ENCODE results near the gene DPYSL4. TPM values are rescaled to one million over a fixed set of nuclear protein-coding genes. Genes with fewer than 3 reads are reported as not detected.

Gene DPYSL4
- total RNA-seq, 2 experiments from 2014 or later: 15.0 to 15.2 TPM

DNA sequence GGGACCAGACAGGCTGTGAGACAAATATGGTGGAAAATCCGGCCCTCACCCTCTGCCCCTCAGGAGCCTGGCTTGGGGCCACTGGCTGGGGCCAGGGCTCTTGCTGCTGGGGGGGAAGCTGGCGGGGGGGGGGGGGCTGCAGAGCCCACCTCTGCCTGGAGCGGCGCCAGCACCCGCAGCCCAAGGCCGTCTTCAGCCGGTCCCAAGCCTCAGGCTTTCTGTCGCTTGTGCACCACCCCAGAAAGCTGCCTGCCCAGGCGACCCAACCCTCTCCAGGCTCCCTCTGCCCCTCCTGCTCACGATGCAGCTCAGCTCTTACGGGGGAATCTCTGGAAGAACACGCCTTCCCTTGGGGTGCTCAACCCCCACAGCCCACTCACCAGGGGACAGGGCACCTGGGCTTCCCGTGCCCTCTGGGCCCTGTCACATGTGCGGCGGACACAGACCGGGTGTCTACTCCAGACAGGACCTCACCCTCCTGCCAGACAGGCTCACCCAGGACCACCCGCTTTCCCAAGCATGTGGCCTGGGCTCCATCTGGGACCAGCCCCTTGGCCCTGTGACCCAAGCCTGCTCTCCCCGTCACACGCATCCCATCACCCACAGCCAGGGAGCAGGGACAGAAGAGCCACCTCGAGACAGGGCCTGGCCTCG, 43.9 kb downstream of the DPYSL4 start:
- H3K36me3 Mint-ChIP-seq (ENCODE audit: low read depth): no peaks in the 10 kb centered on the region
- ATAC-seq: no peak
- no peaks in the 10 kb centered on the region for H3K27me3 Mint-ChIP-seq
- H3K9me3 Mint-ChIP-seq (ENCODE audit: low read depth): no peaks in the 10 kb centered on the region
- DNase-seq: no peak
- POLR2A ChIA-PET: no interaction called here
- H3K27ac Mint-ChIP-seq: peak overlapping the region; percentile 93
- peaks cover 34% of the 10 kb centered on the region for H3K4me1 Mint-ChIP-seq
- intact Hi-C loops (cut with DNase I, micrococcal nuclease): loop anchor here in 1 of 2 experiments (5.0 kb wide), 1 partner anchor 217 kb away; no protein-coding TSS in a partner anchor
- CTCF ChIA-PET: interaction anchor here (0.6 kb wide), 1 partner anchor 136 kb away, joined by 3 read pairs; no protein-coding TSS in a partner anchor
- peak overlapping the region; percentile 64 for H3K4me3 Mint-ChIP-seq

- Mint-ChIP-seq H3K27me3 (no peaks in the 10 kb centered on the region), H3K36me3 (ENCODE audit: low read depth) (no peaks in the 10 kb centered on the region), H3K4me1 (peaks cover 34% of the 10 kb centered on the region), H3K4me3 (no peak overlapping the region), H3K9me3 (ENCODE audit: low read depth) (no peaks in the 10 kb centered on the region), H3K27ac (peak overlapping the region; percentile 88)
- POLR2A ChIA-PET: no interaction called here
- CTCF ChIA-PET: no interaction called here
- ATAC-seq: no peak
- intact Hi-C loops (cut with DNase I, micrococcal nuclease): loop anchor here in 1 of 2 experiments (1.0 to 5.0 kb wide), 2 partner anchors 77 to 216 kb away; no protein-coding TSS in a partner anchor
- DNase-seq: no peak
Measured at GRCh38 chr10:132231656-132232022, 44.9 kb downstream of the DPYSL4 start.

DNA sequence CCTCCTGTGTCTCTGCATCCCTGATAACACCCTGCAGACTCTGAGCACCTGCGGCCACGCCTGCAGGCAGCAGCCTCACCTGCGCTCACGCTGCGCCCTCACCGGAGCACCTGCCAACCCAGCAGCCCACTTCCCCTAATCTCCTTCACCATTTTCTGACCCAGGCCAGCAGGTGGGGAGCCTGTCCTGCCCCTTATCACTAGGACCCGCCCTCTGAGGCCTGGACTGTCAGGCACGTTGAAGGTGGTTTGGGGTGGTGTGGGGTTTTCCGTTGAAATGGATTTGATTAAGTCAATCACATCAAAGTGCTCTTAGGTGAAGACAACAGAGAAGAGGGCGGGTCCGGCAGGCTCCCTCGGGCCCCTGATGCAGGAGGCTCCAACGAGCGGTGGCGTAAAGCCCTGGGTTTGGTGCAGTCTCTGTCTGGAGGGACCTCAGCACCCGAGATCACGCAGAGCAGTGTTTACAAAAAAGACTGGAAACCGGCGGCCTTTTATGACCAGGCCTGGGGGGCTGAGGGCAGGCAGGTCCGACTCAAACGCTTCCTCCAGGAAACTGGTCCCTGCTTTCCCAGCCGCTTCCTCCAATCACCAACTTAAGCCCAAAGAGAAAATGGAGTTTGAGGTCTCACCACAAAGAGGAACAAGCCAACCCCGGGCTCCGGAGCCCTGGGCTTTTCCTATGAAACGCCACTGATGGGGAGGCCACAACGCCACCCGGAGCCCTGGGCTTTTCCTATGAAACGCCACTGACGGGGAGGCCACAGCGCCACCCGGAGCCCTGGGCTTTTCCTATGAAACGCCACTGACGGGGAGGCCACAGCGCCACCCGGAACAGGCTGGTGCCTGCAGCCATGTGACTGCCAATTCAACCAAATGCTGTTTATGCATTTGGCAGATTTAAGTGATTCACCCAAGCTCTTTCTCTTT, 45.5 kb downstream of the DPYSL4 start:
- H3K4me3 Mint-ChIP-seq: peak overlapping the region; percentile 44
- peak; percentile 64 for ATAC-seq
- peak overlapping the region; percentile 88 for H3K27ac Mint-ChIP-seq
- DNase-seq: peak; percentile 70
- ChIA-PET CTCF (interaction anchor here (0.7 to 0.9 kb wide), 2 partner anchors 169 to 228 kb away, joined by 4 read pairs; no protein-coding TSS in a partner anchor), POLR2A (no interaction called here)
- H3K4me1 Mint-ChIP-seq: peaks cover 34% of the 10 kb centered on the region
- no peaks in the 10 kb centered on the region for H3K9me3 Mint-ChIP-seq (ENCODE audit: low read depth)
- no peaks in the 10 kb centered on the region for H3K27me3 Mint-ChIP-seq
- no peaks in the 10 kb centered on the region for H3K36me3 Mint-ChIP-seq (ENCODE audit: low read depth)
- intact Hi-C loops (cut with DNase I, micrococcal nuclease): loop anchor here in 1 of 2 experiments (1.0 to 5.0 kb wide), 2 partner anchors 76 to 215 kb away; no protein-coding TSS in a partner anchor

DNA sequence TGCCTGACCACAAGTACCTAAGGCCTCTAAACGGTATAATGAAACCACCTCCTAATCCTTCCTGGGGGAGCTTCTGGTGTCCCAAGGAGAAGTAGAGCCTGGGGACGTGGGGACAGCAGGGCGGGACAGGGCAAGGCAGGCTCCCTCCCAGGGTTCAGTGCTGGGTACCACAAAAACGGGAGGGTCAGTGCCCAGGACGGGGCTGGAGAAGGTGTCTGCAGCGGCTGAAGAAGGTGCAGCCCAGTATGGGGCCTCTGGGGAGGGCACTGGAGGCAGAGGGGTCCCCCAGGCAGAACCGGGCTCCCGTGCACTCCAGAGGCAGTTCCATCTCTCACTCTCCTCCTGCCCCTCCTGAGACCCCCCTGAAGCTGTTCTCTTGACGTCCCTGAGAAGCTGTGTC, 46.2 kb downstream of the DPYSL4 start:
- Mint-ChIP-seq H3K27me3 (no peaks in the 10 kb centered on the region), H3K4me1 (peaks cover 34% of the 10 kb centered on the region), H3K9me3 (ENCODE audit: low read depth) (no peaks in the 10 kb centered on the region), H3K4me3 (no peak overlapping the region), H3K36me3 (ENCODE audit: low read depth) (no peaks in the 10 kb centered on the region), H3K27ac (peak overlapping the region; percentile 88)
- DNase-seq: no peak
- no peak for ATAC-seq
- ChIA-PET CTCF (interaction anchor here (0.7 to 0.9 kb wide), 2 partner anchors 170 to 227 kb away, joined by 4 read pairs; no protein-coding TSS in a partner anchor), POLR2A (no interaction called here)
- intact Hi-C loops (cut with DNase I, micrococcal nuclease): loop anchor here in 1 of 2 experiments (1.0 to 5.0 kb wide), 2 partner anchors 75 to 214 kb away; no protein-coding TSS in a partner anchor

- Mint-ChIP-seq H3K27me3 (no peaks in the 10 kb centered on the region), H3K27ac (peak overlapping the region; percentile 47), H3K4me3 (no peak overlapping the region), H3K4me1 (peaks cover 34% of the 10 kb centered on the region), H3K9me3 (ENCODE audit: low read depth) (no peaks in the 10 kb centered on the region), H3K36me3 (ENCODE audit: low read depth) (no peaks in the 10 kb centered on the region)
- POLR2A ChIA-PET: interaction anchor here (0.6 to 0.7 kb wide), 3 partner anchors 173 to 1364 kb away, joined by 3 to 6 read pairs (median 5); no protein-coding TSS in a partner anchor
- ATAC-seq (no peak), DNase-seq (no peak)
- CTCF ChIA-PET: interaction anchor here (0.9 kb wide), 1 partner anchor 227 kb away, joined by 4 read pairs; no protein-coding TSS in a partner anchor
- intact Hi-C loops (cut with DNase I, micrococcal nuclease): loop anchor here in 1 of 2 experiments (5.0 kb wide), 1 partner anchor 214 kb away; no protein-coding TSS in a partner anchor
Measured at GRCh38 chr10:132233501-132234085, 46.8 kb downstream of the DPYSL4 start.

DNA sequence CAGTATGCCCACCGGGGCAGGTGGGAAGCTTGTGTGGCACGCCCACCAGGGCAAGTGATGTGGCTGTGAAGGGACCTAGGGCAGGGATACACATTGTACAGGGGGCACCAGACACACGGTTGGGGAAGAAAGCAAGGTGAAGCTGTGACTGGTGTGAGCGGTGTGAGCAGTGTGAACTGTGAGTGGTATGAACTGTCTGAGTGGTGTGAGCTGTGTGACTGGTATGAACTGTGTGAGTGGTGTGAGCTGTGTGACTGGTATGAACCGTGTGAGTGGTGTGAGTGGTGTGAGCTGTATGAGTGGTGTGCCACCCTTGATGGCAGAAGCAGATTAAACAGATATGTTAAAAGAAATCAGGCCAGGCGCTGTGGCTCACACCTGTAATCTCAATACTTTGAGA, 48.1 kb downstream of the DPYSL4 start:
- ATAC-seq: no peak
- POLR2A ChIA-PET: no interaction called here
- no peak overlapping the region for H3K4me3 Mint-ChIP-seq
- CTCF ChIA-PET: no interaction called here
- H3K4me1 Mint-ChIP-seq: peaks cover 27% of the 10 kb centered on the region
- H3K36me3 Mint-ChIP-seq (ENCODE audit: low read depth): no peaks in the 10 kb centered on the region
- no peaks in the 10 kb centered on the region for H3K9me3 Mint-ChIP-seq (ENCODE audit: low read depth)
- no peak overlapping the region for H3K27ac Mint-ChIP-seq
- H3K27me3 Mint-ChIP-seq: no peaks in the 10 kb centered on the region
- no peak for DNase-seq
- intact Hi-C loops (cut with DNase I, micrococcal nuclease): loop anchor here in 1 of 2 experiments (5.0 kb wide), 1 partner anchor 212 kb away; no protein-coding TSS in a partner anchor

DNA sequence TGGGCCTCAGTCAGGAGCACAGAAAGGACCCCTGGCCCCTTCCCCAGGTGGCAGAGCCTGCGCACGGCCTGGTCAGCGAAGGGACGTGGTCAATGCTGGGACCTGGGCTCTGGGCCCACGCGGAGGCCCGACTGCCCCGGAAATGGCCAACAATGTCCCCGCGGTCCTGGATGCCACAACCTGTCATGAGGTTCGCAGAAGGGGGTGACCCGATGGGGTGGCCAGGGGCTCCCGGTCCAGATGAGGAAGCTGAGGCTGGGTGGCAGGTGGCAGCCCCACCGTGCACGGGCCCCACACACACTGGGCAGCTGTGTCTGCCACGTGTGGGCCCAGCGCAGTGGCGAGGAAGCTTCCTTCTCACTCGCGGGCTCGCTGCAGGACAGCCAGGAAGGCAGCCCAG, 49.4 kb downstream of the DPYSL4 start:
- Mint-ChIP-seq H3K4me1 (peaks cover 21% of the 10 kb centered on the region), H3K27ac (no peak overlapping the region), H3K27me3 (no peaks in the 10 kb centered on the region), H3K36me3 (ENCODE audit: low read depth) (no peaks in the 10 kb centered on the region), H3K4me3 (no peak overlapping the region), H3K9me3 (ENCODE audit: low read depth) (no peaks in the 10 kb centered on the region)
- ChIA-PET CTCF (no interaction called here), POLR2A (no interaction called here)
- ATAC-seq: no peak
- no peak for DNase-seq
- intact Hi-C loops (cut with DNase I, micrococcal nuclease): no loop called here

- no peaks in the 10 kb centered on the region for H3K27me3 Mint-ChIP-seq
- DNase-seq: no peak
- intact Hi-C loops (cut with DNase I, micrococcal nuclease): no loop called here
- no peaks in the 10 kb centered on the region for H3K9me3 Mint-ChIP-seq (ENCODE audit: low read depth)
- CTCF ChIA-PET: no interaction called here
- POLR2A ChIA-PET: no interaction called here
- no peak overlapping the region for H3K27ac Mint-ChIP-seq
- H3K36me3 Mint-ChIP-seq (ENCODE audit: low read depth): no peaks in the 10 kb centered on the region
- peaks cover 15% of the 10 kb centered on the region for H3K4me1 Mint-ChIP-seq
- H3K4me3 Mint-ChIP-seq: no peak overlapping the region
- no peak for ATAC-seq
Measured at GRCh38 chr10:132236881-132237280, 50.1 kb downstream of the DPYSL4 start.

DNA sequence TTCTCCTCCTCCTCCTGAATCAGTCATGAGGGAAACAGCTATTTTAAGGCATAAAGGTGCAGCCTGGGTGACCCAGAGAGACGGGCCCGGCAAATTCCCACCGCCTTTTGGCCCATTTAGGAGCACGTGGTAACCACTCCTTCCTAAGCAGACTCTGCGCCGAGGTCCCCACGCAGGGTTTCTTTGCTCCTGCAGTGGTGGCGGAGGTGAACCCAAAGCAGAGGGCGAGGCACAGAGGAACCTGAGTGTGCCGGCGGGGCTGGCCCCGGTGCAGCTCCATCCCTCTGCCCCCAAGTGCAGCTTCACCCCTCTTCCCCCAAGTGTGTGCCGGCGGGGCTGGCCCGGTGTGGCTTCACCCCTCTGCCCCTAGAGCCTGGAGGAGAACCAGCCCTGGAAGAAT, 50.6 kb downstream of the DPYSL4 start:
- peaks cover 10% of the 10 kb centered on the region for H3K4me1 Mint-ChIP-seq
- intact Hi-C loops (cut with DNase I, micrococcal nuclease): no loop called here
- no peak for DNase-seq
- CTCF ChIA-PET: no interaction called here
- no peaks in the 10 kb centered on the region for H3K27me3 Mint-ChIP-seq
- H3K36me3 Mint-ChIP-seq (ENCODE audit: low read depth): no peaks in the 10 kb centered on the region
- no peaks in the 10 kb centered on the region for H3K9me3 Mint-ChIP-seq (ENCODE audit: low read depth)
- ATAC-seq: no peak
- POLR2A ChIA-PET: interaction anchor here (0.6 kb wide), 1 partner anchor 212 kb away, joined by 5 read pairs; no protein-coding TSS in a partner anchor
- H3K4me3 Mint-ChIP-seq: no peak overlapping the region
- no peak overlapping the region for H3K27ac Mint-ChIP-seq

DNA sequence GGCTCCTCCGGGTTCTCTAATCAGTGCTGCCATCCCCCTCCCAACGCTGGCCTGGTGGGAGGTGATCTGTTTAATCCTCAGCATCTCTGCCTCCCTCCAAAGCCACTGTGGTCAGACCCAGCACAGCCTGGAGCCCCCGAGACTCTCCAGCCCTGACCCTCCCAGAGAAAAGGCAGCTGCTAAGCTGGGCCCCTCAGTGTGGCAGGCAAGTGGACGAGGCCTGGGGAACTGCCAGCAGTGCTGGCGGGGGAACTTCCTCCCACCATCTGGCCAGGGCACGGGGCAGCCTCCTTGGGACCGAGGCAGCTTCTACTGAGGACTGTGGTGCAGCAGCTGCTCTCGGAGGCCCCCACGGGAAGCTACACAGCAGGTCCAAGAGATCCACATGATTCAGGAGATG, 51.1 kb downstream of the DPYSL4 start:
- Mint-ChIP-seq H3K4me1 (peaks cover 5% of the 10 kb centered on the region), H3K36me3 (ENCODE audit: low read depth) (no peaks in the 10 kb centered on the region), H3K27ac (no peak overlapping the region), H3K9me3 (ENCODE audit: low read depth) (no peaks in the 10 kb centered on the region), H3K27me3 (no peaks in the 10 kb centered on the region), H3K4me3 (no peak overlapping the region)
- DNase-seq (no peak), ATAC-seq (no peak)
- POLR2A ChIA-PET: interaction anchor here (0.6 kb wide), 1 partner anchor 211 kb away, joined by 5 read pairs; no protein-coding TSS in a partner anchor
- CTCF ChIA-PET: no interaction called here
- intact Hi-C loops (cut with DNase I, micrococcal nuclease): no loop called here

DNA sequence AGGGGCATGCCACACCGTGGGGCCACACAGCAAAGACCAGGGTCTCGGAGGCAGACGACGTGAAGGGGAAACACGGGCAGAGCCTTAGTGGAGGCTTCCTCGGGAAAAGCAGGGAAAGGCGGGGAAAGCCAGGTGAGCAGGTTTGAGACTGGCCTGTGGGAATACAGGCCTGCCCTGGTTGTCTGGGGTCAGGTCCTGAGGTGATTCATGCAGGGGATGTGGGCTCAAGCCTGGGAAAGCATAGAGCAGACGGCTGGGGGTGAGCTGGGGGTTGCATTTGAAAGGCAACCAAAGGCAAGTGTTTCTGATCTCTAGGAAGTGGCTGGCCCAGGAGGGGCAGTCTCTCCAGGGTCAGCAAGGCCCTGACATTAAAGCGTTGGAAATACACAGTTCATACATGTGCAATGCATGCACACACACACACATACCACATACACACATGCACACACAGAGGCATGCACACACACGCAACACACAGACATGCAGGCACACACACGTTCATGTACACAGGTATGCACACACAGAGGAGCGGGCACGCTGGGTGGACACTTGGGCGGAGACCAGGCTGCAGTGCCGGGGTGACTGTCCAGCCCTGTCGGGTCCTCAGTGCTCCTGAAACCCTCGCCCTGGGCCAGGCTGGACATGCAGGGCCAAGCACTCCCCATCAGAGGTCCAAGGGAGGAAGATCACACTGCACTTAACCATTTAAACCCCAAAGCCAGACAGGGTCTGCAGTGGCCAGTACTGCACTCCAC, 51.8 kb downstream of the DPYSL4 start:
- Mint-ChIP-seq H3K9me3 (ENCODE audit: low read depth) (no peaks in the 10 kb centered on the region), H3K36me3 (ENCODE audit: low read depth) (no peaks in the 10 kb centered on the region), H3K4me3 (no peak overlapping the region), H3K27me3 (no peaks in the 10 kb centered on the region), H3K27ac (no peak overlapping the region), H3K4me1 (no peaks in the 10 kb centered on the region)
- intact Hi-C loops (cut with DNase I, micrococcal nuclease): no loop called here
- POLR2A ChIA-PET: no interaction called here
- ATAC-seq (no peak), DNase-seq (no peak)
- CTCF ChIA-PET: no interaction called here
